RCC 7860 (cell line): ENCODE measurements around the gene CNOT1.

Source experiments
- DNase-seq: peaks from one replicate; pipeline ENCODE4 v3.0.0-alpha.2; 2015; ENCODE audit warnings: low spot score
- FAIRE-seq: peaks from 2 replicates; lab custom pipeline; 2012; peaks lifted over from hg19 to GRCh38; lab: Jason Lieb, UNC

The CNOT1 gene

GRCh38 chr16:58490065-58490464, 139.6 kb downstream of the CNOT1 start:
- DNase-seq = no peak
- no peak for FAIRE-seq

GRCh38 chr16:58488531-58488930, 141.1 kb downstream of the CNOT1 start:
- no peak for FAIRE-seq
- DNase-seq = no peak

- peak; percentile 53 for DNase-seq
- no peak for FAIRE-seq
Observed at GRCh38 chr16:58487566-58488351, 141.9 kb downstream of the CNOT1 start.

- FAIRE-seq (no peak), DNase-seq (no peak)
Observed at GRCh38 chr16:58485184-58485887, 144.3 kb downstream of the CNOT1 start.

DNA sequence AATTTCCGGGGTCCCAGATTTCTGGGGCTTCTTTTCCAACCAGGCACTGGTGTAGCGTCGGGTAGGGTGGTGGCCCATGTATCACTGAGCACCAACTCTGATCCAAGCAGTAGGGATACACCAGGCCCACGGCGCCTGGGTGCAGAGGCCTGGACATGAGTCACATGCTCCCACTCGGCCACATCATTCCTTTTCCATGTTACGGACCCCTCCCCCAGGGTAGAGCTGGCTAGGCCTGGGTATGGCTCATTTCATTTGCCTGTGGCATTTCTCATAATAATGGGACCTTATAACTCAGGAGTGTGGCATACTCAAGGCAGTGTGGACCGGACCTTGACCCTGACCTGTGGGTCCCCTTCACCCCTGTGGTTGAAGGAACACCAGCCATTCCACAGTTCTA, 147.7 kb downstream of the CNOT1 start:
- FAIRE-seq = no peak

GRCh38 chr16:58481226-58481869, 148.3 kb downstream of the CNOT1 start:
- DNase-seq = no peak
- no peak for FAIRE-seq

More for the DNA sequence above, 147.7 kb downstream of the CNOT1 start:
- DNase-seq = peak; percentile 43

DNA sequence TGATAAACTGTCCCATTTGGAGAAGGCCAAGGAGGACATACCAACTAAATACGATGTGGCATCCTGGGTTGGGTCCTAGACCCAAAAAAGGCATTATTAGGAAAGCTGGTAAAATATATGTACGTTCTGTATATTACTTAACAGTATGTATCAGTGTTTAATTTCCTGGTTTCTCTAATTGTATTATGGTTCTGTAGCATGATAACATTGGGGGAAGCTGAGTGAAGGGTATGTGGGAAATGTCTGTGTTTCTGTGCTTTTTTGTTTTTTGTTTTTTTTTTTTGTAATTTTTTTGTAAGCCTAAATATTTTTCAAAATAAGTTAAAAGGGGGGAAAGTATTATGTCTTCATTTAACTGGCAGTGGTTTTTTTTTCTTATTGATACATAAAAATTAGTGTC, 151.2 kb downstream of the CNOT1 start:
- FAIRE-seq (no peak), DNase-seq (no peak)

- FAIRE-seq (no peak), DNase-seq (no peak)
Observed at GRCh38 chr16:58476791-58477190, 152.8 kb downstream of the CNOT1 start.

- no peak for DNase-seq
- no peak for FAIRE-seq
Observed at GRCh38 chr16:58475091-58475619, 154.5 kb downstream of the CNOT1 start.

DNA sequence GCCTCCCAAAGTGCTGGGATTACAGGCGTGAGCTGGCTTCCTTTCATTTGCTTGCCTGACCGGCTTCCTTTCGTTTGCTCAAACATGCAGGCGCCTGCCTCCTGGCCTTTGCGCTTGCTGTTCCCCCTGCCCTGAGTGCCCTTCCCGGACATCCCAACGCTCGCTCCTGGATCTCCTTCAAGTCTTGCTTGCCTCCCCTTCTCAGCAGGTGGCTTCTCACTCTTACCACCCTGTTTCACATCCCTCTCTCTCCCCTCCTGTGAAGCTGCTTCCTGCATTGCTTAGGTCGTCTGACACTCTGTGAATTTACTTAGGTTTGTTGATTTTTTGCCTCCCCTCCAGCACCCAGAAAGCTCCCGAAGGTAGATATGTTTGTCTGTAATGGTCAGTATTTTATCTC, 155.3 kb downstream of the CNOT1 start:
- DNase-seq (no peak), FAIRE-seq (no peak)

DNA sequence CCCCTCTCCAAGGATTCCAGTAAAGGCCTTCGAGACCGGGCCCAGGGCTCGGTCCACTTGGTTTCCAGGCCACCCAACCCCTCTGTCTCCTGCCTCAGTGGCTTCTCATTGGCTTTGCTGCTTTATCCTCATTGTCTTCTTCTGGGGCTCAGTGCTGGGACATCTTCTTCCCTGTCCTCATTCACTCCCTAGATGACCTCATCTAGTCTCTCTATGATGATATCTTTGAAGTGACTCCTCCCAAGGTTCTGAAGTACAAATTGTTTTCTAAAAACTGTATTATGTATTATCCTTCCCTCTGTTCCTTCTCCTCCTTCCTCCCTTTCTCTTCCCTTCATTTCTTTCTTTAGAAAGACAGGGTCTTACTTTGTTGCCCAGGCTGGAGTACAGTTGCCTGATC, 156.8 kb downstream of the CNOT1 start:
- DNase-seq = no peak
- FAIRE-seq = no peak

- DNase-seq (no peak), FAIRE-seq (no peak)
Observed at GRCh38 chr16:58472266-58472665, 157.4 kb downstream of the CNOT1 start.

DNA sequence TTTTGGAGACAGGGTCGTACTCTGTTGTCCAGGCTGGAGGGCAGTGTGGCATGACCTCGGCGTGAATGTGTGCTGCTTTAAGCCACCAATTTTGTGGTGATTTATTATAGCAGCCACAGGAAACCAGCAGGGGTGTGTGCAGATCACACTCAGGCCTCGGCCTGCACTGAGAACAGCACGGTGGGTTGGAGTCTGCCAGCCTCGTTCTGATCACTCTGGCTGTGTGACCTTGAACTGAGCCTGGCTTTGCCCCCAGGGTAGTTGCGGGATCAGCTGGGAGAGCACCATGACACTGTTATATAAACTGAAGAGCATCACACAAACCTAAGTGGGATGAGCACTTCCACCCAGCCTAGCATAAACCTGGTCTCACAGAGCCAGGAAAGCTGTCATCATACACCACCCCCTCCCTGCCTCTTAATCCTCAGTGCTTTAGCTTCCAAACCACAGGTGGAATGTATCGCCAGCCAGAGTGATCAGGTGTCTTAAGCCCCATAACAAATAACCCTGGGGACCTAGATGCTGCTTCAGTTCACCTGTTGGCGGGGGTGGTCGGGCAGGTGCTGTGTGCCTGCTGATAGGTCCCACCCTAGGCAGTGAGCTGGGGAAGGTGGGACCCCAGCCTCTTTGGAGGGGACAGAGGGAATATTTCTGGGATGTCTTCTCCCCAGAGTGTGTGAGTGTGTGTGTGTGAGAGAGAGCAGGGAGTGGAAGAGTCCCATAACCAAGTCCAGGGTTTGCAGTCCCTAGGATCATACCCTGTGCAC, 158.2 kb downstream of the CNOT1 start:
- FAIRE-seq = no peak
- no peak for DNase-seq
